ENCODE measurements around the gene PPP1R10.
A peak's percentile ranks its signal among the peaks of the same experiment; 100 is the strongest.

The PPP1R10 gene

DNA sequence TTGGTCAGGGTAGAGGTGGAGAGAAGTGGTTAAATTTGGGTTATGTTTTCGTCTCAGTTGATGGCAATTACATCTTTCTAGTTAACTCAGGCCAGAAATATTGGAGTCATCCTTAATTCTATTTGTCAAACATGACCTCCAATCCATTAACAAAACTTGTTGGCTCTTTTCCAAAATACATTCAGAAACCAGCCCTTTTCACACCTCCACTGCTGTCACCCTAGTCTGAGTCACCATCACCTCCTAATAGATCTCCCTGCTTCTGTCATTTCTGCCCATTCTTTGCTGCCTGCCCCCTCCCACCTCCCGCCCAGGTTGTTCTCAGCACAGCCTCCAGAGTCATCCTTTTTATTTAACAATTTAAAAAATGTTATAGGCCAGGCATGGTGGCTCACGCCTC lies 48.8 kb downstream of the PPP1R10 start:
- no peaks in the 10 kb centered on the region for H3K9me3 Mint-ChIP-seq
- DNase-seq (no peak), ATAC-seq (replicated peaks) (no peak)
- no peak overlapping the region for H3K4me3 Mint-ChIP-seq
- peaks cover 11 to 31% of the 10 kb centered on the region in 2 donors for H3K36me3 Mint-ChIP-seq
- H3K4me1 Mint-ChIP-seq = peaks cover 27 to 41% of the 10 kb centered on the region in 2 donors
- H3K27ac Mint-ChIP-seq = no peak overlapping the region
- H3K27me3 Mint-ChIP-seq = no peaks in the 10 kb centered on the region

- Mint-ChIP-seq H3K9me3 (no peaks in the 10 kb centered on the region), H3K27me3 (no peaks in the 10 kb centered on the region), H3K4me1 (peaks cover 17 to 28% of the 10 kb centered on the region in 2 donors), H3K36me3 (peaks cover 15 to 31% of the 10 kb centered on the region in 2 donors), H3K4me3 (no peak overlapping the region), H3K27ac (no peak overlapping the region)
- no peak for DNase-seq
- no peak for ATAC-seq (replicated peaks)
Observed at GRCh38 chr6:30565772-30566171, 51.3 kb downstream of the PPP1R10 start.

DNA sequence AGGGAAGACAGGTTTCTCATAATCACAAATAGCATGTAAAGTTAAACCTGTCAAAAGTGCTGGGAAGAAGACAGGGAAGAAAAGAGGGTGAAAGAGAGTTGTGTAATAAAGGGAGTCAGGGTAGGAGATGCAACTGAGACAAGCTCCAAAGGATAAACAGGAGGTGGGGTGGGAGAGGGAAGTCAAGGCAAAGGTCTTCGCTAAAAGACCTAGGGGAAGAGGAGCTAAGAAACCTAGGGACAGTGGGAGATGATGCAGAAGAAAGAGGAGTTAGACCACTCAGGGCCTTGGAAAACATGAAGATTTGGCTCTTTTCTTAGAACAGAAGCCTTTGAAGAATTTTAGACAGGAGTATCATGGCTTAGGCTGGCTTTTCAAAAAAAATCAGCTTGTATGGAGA lies 52.9 kb downstream of the PPP1R10 start:
- no peak overlapping the region for H3K4me3 Mint-ChIP-seq
- no peaks in the 10 kb centered on the region for H3K27me3 Mint-ChIP-seq
- DNase-seq (no peak), ATAC-seq (replicated peaks) (no peak)
- peaks cover 18 to 43% of the 10 kb centered on the region in 2 donors for H3K36me3 Mint-ChIP-seq
- H3K27ac Mint-ChIP-seq = no peak overlapping the region
- no peaks in the 10 kb centered on the region for H3K9me3 Mint-ChIP-seq
- peaks cover 12 to 24% of the 10 kb centered on the region in 2 donors for H3K4me1 Mint-ChIP-seq

DNA sequence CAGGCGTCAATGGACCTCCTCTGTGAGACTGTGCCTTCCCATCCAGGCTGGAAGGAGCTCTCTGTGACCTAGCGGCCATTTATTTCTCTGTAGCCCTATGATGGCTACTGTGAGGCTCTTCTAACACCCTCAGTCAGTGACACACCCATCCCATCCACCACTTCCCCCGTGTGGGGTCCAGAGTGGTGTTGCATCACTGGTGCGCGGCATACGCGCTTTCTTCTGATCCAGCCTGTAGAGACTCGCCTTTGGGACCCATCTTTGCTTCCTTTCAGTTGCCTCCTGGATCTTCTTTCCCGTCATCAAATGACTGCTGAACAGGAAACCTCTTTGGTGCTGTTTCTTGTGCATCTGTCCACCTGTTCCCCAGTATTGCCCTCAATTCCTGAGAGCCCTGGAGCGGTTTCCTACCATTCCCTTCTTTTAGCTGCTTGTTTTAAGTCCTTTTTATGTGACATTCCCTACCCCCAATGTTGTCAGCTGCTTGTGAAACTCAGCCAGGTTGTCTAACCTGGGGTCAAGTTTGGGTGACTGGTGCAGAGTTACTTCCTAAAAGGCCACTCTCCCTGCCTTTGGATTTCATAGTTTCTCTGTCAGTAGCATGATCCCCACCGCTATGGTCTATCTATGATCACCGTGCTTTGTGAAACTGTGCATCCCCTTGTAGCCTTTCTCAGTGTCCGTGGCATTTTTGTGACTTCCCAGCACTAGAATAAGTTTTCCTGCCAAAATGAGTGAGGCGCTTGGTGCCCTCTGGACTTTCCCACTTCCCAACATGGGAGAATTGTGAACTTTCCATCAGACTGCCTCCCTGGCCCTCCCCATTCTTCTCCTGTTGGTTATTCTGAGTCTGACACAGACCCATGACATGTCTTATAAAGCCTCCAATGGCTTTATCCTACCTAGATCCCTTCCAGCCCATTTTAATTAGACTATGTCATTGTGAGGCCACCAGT lies 54.3 kb downstream of the PPP1R10 start:
- Mint-ChIP-seq H3K9me3 (no peaks in the 10 kb centered on the region), H3K27me3 (no peaks in the 10 kb centered on the region), H3K4me3 (no peak overlapping the region), H3K4me1 (peaks cover 17 to 31% of the 10 kb centered on the region in 2 donors), H3K27ac (peak overlapping the region; percentile 31), H3K36me3 (peaks cover 16 to 44% of the 10 kb centered on the region in 2 donors)
- no peak for ATAC-seq (replicated peaks)
- DNase-seq = no peak

DNA sequence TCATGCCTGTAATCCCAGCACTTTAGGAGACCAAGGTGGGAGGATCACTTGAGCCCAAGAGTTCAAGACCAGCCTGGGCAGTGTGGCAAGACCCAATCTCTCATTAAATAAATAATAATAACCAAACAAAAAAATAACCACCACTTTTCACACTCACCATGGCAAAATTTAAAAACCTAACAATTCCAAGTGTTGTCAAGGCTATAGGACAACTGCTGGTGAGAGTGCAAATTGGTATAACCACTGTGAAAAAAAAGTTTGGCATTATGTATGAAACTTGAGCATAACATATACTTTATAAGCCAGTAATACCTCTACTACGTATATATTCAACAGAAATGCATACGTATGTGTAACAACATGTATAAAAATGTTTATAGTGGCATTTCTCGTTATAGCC lies 56.1 kb downstream of the PPP1R10 start:
- Mint-ChIP-seq H3K27ac (no peak overlapping the region), H3K27me3 (no peaks in the 10 kb centered on the region), H3K4me1 (peaks cover 23 to 38% of the 10 kb centered on the region in 2 donors), H3K9me3 (no peaks in the 10 kb centered on the region), H3K36me3 (peaks cover 19 to 53% of the 10 kb centered on the region in 2 donors), H3K4me3 (no peak overlapping the region)
- DNase-seq = no peak
- no peak for ATAC-seq (replicated peaks)

GRCh38 chr6:30557683-30557981 lies 59.4 kb downstream of the PPP1R10 start:
- ATAC-seq (replicated peaks) (peak; percentile 23 to 29), DNase-seq (no peak)
- H3K4me3 Mint-ChIP-seq = peak overlapping the region; percentile 93 to 94
- peak overlapping the region; percentile 98 for H3K27ac Mint-ChIP-seq
- peaks cover 30 to 51% of the 10 kb centered on the region in 2 donors for H3K4me1 Mint-ChIP-seq
- H3K9me3 Mint-ChIP-seq = no peaks in the 10 kb centered on the region
- H3K36me3 Mint-ChIP-seq = peaks cover 17 to 59% of the 10 kb centered on the region in 2 donors
- no peaks in the 10 kb centered on the region for H3K27me3 Mint-ChIP-seq

- Mint-ChIP-seq H3K9me3 (no peaks in the 10 kb centered on the region), H3K4me1 (peaks cover 33 to 50% of the 10 kb centered on the region in 2 donors), H3K4me3 (peak within 1 kb of the TSS; percentile 93 to 94), H3K27ac (peak within 1 kb of the TSS; percentile 98), H3K36me3 (peaks cover 17 to 59% of the 10 kb centered on the region in 2 donors), H3K27me3 (no peaks in the 10 kb centered on the region)
- peak; percentile 81 to 82 for ATAC-seq (replicated peaks)
- DNase-seq = peak; percentile 89
Observed at GRCh38 chr6:30556906-30557682, 59.9 kb downstream of the PPP1R10 start, which contains the start of gene PRR3. Gene PRR3 (plus strand): TSS chr6:30557295. CDS start chr6:30557345, 50 bp downstream.

- H3K36me3 Mint-ChIP-seq = peaks cover 17 to 67% of the 10 kb centered on the region in 2 donors
- no peaks in the 10 kb centered on the region for H3K9me3 Mint-ChIP-seq
- DNase-seq (peak; percentile 98), ATAC-seq (replicated peaks) (peak; percentile 88 to 91)
- peaks cover 33 to 50% of the 10 kb centered on the region in 2 donors for H3K4me1 Mint-ChIP-seq
- H3K27ac Mint-ChIP-seq = peak within 1 kb of the TSS; percentile 98
- peak within 1 kb of the TSS; percentile 93 to 94 for H3K4me3 Mint-ChIP-seq
- H3K27me3 Mint-ChIP-seq = no peaks in the 10 kb centered on the region
Observed at GRCh38 chr6:30556066-30556905, 60.8 kb downstream of the PPP1R10 start, which contains the start of gene GNL1. Gene GNL1 (minus strand): TSS chr6:30556489. CDS start chr6:30556203, 286 bp downstream.

DNA sequence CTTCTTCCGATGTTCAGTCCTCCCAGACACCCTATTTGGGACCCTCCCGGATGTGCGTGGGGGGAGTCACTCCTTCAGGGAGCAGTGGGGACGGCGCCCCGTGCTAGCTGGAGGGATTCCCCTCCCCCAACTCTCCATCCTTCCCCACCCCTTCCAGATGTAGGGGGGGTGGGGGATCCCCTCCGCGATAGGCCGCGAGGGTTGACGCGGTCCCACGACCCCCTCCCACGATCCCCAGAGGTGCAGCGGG lies 61.3 kb downstream of the PPP1R10 start:
- no peaks in the 10 kb centered on the region for H3K27me3 Mint-ChIP-seq

DNA sequence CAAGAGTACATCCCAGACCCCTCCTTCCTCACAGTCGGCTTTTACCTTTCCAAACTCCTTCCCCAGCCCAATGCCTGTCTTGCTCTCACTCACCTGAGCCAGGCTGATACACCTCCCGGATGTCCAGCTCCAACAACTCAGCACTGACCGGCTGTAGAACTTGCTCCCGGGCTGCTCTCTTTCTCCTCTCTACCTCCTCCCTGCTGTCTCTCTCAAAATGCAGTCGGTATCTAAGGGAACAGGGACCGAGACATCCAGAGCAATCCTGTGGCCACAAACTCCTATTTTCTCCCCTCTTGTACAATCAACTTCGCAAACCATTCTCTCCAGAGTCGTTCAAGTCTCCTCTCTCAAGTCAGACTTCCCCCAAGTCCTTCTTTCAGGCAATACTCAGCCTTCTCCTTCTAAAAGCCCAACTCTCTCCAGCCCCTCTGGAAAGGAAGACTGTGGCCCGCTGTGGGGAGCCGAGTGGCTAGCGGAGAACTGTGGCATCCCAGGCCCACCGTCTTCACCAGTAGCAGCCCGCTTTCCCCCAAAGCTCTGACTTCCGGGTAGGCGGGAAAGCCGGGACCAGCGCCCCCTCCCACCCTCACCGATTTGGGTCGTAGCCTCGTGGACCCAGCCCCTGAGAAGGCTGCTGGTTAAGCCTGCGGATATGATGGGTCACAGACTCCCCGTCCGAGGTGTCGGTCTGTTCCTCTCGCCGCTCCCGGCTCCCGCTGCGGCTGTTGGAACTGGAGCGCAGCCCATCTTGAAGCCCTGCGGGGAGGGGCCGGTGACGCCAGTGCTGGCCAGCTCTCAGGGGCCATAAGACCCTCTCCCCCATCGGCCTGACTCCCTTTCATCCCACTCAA lies 61.9 kb downstream of the PPP1R10 start:
- ATAC-seq (replicated peaks) = no peak
- DNase-seq = peak; percentile 20
- peaks cover 26 to 76% of the 10 kb centered on the region in 2 donors for H3K36me3 Mint-ChIP-seq
- peak overlapping the region; percentile 98 for H3K27ac Mint-ChIP-seq
- H3K27me3 Mint-ChIP-seq = no peaks in the 10 kb centered on the region
- no peaks in the 10 kb centered on the region for H3K9me3 Mint-ChIP-seq
- peak overlapping the region; percentile 93 to 94 for H3K4me3 Mint-ChIP-seq
- peaks cover 32 to 47% of the 10 kb centered on the region in 2 donors for H3K4me1 Mint-ChIP-seq

More for the DNA sequence above, 61.3 kb downstream of the PPP1R10 start:
- DNase-seq = no peak
- peak overlapping the region; percentile 98 for H3K27ac Mint-ChIP-seq
- H3K4me1 Mint-ChIP-seq = peaks cover 33 to 50% of the 10 kb centered on the region in 2 donors
- H3K36me3 Mint-ChIP-seq = peaks cover 21 to 72% of the 10 kb centered on the region in 2 donors
- no peak for ATAC-seq (replicated peaks)
- H3K9me3 Mint-ChIP-seq = no peaks in the 10 kb centered on the region
- H3K4me3 Mint-ChIP-seq = peak overlapping the region; percentile 93 to 94

DNA sequence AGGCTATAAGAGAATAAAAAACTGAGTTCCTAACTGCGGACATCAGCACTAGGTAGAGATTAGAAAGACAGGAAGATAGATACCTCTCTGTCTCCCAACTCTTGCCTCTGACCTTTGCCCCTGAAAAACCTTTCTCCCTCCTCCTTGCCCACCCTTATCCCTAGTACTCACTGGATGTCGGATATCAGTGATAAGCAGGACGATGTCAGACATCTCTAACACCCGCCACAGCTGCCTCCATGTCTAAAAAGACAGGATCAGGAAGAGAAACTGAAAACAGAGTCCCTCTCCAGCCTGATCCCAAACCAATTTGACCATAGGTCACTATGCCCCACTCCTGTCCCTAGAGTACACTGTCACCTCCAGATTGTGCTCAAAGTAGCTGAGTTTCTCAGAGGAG lies 62.6 kb downstream of the PPP1R10 start:
- no peak for ATAC-seq (replicated peaks)
- no peaks in the 10 kb centered on the region for H3K9me3 Mint-ChIP-seq
- H3K36me3 Mint-ChIP-seq = peaks cover 32 to 76% of the 10 kb centered on the region in 2 donors
- no peaks in the 10 kb centered on the region for H3K27me3 Mint-ChIP-seq
- DNase-seq = no peak
- peaks cover 32 to 41% of the 10 kb centered on the region in 2 donors for H3K4me1 Mint-ChIP-seq
- H3K27ac Mint-ChIP-seq = no peak overlapping the region
- H3K4me3 Mint-ChIP-seq = peak overlapping the region in 1 of 2 donors; percentile 94
